HepG2 (cell line): ENCODE measurements around the gene CRYGA. TPM values are rescaled to one million over a fixed set of nuclear protein-coding genes. Genes with fewer than 3 reads are reported as not detected.

ENCODE experiments used
- BCL3 ChIP-seq: sonication (generic); formaldehyde crosslinking; IDR thresholded peaks from 2 replicates; pipeline ENCODE4 v1.5.1; 2020; ENCODE audit warnings: mild to moderate bottlenecking, missing genetic modification reagents, moderate library complexity
- FOXO4 ChIP-seq: sonication (generic); formaldehyde crosslinking; conservative IDR thresholded peaks from 2 replicates; pipeline ENCODE4 v1.8.1; 2023; ENCODE audit warnings: missing genetic modification reagents
- GATAD1 ChIP-seq: IDR thresholded peaks from 2 replicates; pipeline ENCODE4 v1.6.1; 2016; ENCODE audit warnings: missing genetic modification reagents, missing compliant biosample characterization
- GTF3A ChIP-seq: sonication (generic); formaldehyde crosslinking; conservative IDR thresholded peaks from 2 replicates; pipeline ENCODE4 v1.4.0; 2020; ENCODE audit warnings: mild to moderate bottlenecking, missing genetic modification reagents
- HDAC6 ChIP-seq: fragments of 200-600 bp; sonication (generic); IDR thresholded peaks from 2 replicates; pipeline ENCODE4 v1.7.0; 2017; ENCODE audit warnings: mild to moderate bottlenecking, antibody characterized with exemption, low read length, low read depth
- HMG20B ChIP-seq: conservative IDR thresholded peaks from 2 replicates; pipeline ENCODE4 v1.6.1; 2016; ENCODE audit warnings: missing genetic modification reagents, missing compliant biosample characterization
- JUNB ChIP-seq: sonication (generic); formaldehyde crosslinking; IDR thresholded peaks from 2 replicates; pipeline ENCODE4 v1.8.0; 2022; ENCODE audit warnings: missing genetic modification reagents, mild to moderate bottlenecking, borderline replicate concordance
- MXI1 ChIP-seq: IDR thresholded peaks from 3 replicates; pipeline ENCODE4 v1.6.1; 2012; ENCODE audit warnings: low read depth, low read length, inconsistent platforms, borderline replicate concordance
- NFYC ChIP-seq: IDR thresholded peaks from 2 replicates; pipeline ENCODE4 v1.6.1; 2016; ENCODE audit warnings: missing genetic modification reagents, missing compliant biosample characterization
- SNRNP70 ChIP-seq: fragments of 200-400 bp; formaldehyde crosslinking; IDR thresholded peaks from 2 replicates; pipeline ENCODE4 v1.6.1; 2017; ENCODE audit warnings: mild to moderate bottlenecking, low read depth, low read length, moderate library complexity
- SOX6 ChIP-seq, 2 experiments: fragments of 450-650 bp in 1 of 2; sonication (generic) in 1 of 2; formaldehyde crosslinking in 1 of 2; IDR thresholded peaks; 2 replicates each; pipeline versions ENCODE4 v1.4.0 to v1.6.1; 2017 to 2020; ENCODE audit warnings: antibody characterized with exemption in 1 of 2, mild to moderate bottlenecking in 1 of 2, missing genetic modification reagents in 1 of 2
- SP140L ChIP-seq: sonication (generic); formaldehyde crosslinking; IDR thresholded peaks from 2 replicates; pipeline ENCODE4 v1.4.0; 2020; ENCODE audit warnings: missing genetic modification reagents, borderline replicate concordance
- YY1 ChIP-seq: IDR thresholded peaks from 2 replicates; pipeline ENCODE4 v1.6.1; 2011; ENCODE audit warnings: low read length, low read depth, moderate library complexity, mild to moderate bottlenecking; ENCODE audit not compliant: insufficient read depth, insufficient replicate concordance
- ZBTB43 ChIP-seq: sonication (generic); formaldehyde crosslinking; conservative IDR thresholded peaks from 2 replicates; pipeline ENCODE4 v1.4.0; 2020; ENCODE audit warnings: missing genetic modification reagents
- ZNF580 ChIP-seq: IDR thresholded peaks from 2 replicates; pipeline ENCODE4 v1.6.1; 2016; ENCODE audit warnings: low read depth, borderline replicate concordance
- ZNF670 ChIP-seq: sonication (generic); formaldehyde crosslinking; IDR thresholded peaks from 2 replicates; pipeline ENCODE4 v1.8.0; 2022; ENCODE audit warnings: mild to moderate bottlenecking, missing genetic modification reagents, borderline replicate concordance
- ZNF761 ChIP-seq: sonication (generic); formaldehyde crosslinking; conservative IDR thresholded peaks from 2 replicates; pipeline ENCODE4 v1.4.0; 2020; ENCODE audit warnings: mild to moderate bottlenecking, missing genetic modification reagents
- ZSCAN20 ChIP-seq: sonication (generic); formaldehyde crosslinking; IDR thresholded peaks from 2 replicates; pipeline ENCODE4 v1.4.0; 2020; ENCODE audit warnings: missing genetic modification reagents, mild to moderate bottlenecking, borderline replicate concordance
- ZXDC ChIP-seq: sonication (generic); formaldehyde crosslinking; IDR thresholded peaks from 2 replicates; pipeline ENCODE4 v1.5.0; 2020; ENCODE audit warnings: mild to moderate bottlenecking, missing genetic modification reagents
- polyA plus RNA-seq, 8 experiments: library from polyadenylated mRNA; depleted of rRNA in 3 of 8; stranded (reverse) in 7 of 8; unstranded in 1 of 8; fragments of >200 nt; fragmentation: Illumina TruSeq in 4 of 8; extraction: Trizol in 4 of 8; gene quantifications; 2 replicates each; pipeline versions ENCODE4 v1.2.1 to v1.2.3, GENCODE V29; 2011 to 2016; ENCODE audit warnings: low read depth in 4 of 8, missing spikeins in 1 of 8, mixed read lengths in 1 of 8; ENCODE audit not compliant: insufficient read depth in 1 of 8
- total RNA-seq, 5 experiments: library from RNA; depleted of rRNA; stranded (reverse); fragments of >200 nt; fragmentation: Illumina TruSeq; extraction: Trizol; gene quantifications; 2 replicates each; pipeline ENCODE4 v1.2.3, GENCODE V29; 2016; ENCODE audit warnings: low read depth in 1 of 5

Gene CRYGA
- total and polyA plus RNA-seq, 2 of the 13 experiments (the other 11 are each of a cell fraction or from before 2014, with no cell fraction given) = not detected

GRCh38 chr2:208129744-208130711 lies 33.4 kb downstream of the CRYGA start, which contains the start of gene CRYGC (continued):
- TF ChIP-seq GTF3A = no peak
- peak; percentile 29; the same call in 1 of the 2 replicates for TF ChIP-seq GATAD1 (CRISPR knock-in tag)
- no peak for TF ChIP-seq BCL3 (CRISPR knock-in tag)
- TF ChIP-seq HDAC6 = no peak
- 0 out of 2 replicates have a peak, but pooled peaks have one; percentile 25 for TF ChIP-seq ZNF580 (CRISPR knock-in tag)
- peak; percentile 31 for TF ChIP-seq YY1
- TF ChIP-seq MXI1 = no peak
- TF ChIP-seq ZNF670 (CRISPR knock-in tag) = 0 out of 2 replicates have a peak, but pooled peaks have one; percentile 33
- TF ChIP-seq JUNB (CRISPR knock-in tag) = no peak
- no peak for TF ChIP-seq ZXDC (CRISPR knock-in tag)
- TF ChIP-seq ZSCAN20 (CRISPR knock-in tag) = no peak
- peak; percentile 34; the same call in 1 of the 2 replicates for TF ChIP-seq SP140L (CRISPR knock-in tag)
- TF ChIP-seq ZNF761 (CRISPR knock-in tag) = no peak
- no peak for TF ChIP-seq ZBTB43 (CRISPR knock-in tag)
- TF ChIP-seq SNRNP70 = no peak
- TF ChIP-seq SOX6 (IDR thresholded peaks at IDR 0.05) = no peak
- peak; percentile 78 for TF ChIP-seq SOX6 (CRISPR knock-in tag; IDR thresholded peaks at IDR 0.05)
- no peak for TF ChIP-seq HMG20B (CRISPR knock-in tag)
- no peak for TF ChIP-seq NFYC (CRISPR knock-in tag)
- no peak for TF ChIP-seq FOXO4 (CRISPR knock-in tag)
